GM12875 (cell line): ENCODE measurements around the gene LCOR.

Source experiments
- H3K4me3 ChIP-seq: one replicate; pipeline ENCODE4 v1.5.1; 2011; ENCODE audit warnings: low read depth, low read length, control low read depth
- TF ChIP-seq, protein P1 (sequence below): IDR thresholded peaks from 2 replicates; pipeline ENCODE4 v1.5.1; 2011; ENCODE audit warnings: low read depth, mild to moderate bottlenecking, control low read depth, inconsistent platforms, low read length, moderate library complexity, borderline replicate concordance; ENCODE audit not compliant: insufficient read depth

The LCOR gene

DNA sequence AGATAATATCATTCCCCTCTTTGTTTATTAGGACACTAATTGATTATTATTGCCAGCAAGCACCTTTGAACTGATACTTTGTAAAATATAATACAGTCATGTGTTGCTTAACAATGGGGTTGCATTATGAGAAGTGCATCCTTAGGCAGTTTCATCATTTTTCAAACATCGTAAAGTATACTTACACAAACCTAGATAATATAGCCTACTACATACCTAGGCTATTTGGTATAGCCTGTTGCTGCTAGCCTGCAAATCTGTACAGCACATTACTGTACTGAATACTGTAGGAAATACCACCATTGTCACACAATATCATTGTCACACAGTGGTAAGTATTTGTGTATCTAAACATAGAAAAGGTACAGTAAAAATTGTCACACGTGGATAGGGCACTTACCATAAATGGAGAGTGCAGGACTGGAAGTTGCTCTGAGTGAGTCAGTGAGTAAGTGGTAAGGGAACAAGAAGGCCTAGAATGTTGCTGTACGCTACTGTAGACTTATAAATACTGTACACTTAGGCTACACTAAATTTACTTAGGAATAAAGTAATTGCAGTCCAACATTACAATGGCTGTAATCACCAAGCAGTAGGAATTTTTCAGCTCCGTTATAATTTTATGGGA, 70.7 kb downstream of the LCOR start:
- TF ChIP-seq, protein P1, sequence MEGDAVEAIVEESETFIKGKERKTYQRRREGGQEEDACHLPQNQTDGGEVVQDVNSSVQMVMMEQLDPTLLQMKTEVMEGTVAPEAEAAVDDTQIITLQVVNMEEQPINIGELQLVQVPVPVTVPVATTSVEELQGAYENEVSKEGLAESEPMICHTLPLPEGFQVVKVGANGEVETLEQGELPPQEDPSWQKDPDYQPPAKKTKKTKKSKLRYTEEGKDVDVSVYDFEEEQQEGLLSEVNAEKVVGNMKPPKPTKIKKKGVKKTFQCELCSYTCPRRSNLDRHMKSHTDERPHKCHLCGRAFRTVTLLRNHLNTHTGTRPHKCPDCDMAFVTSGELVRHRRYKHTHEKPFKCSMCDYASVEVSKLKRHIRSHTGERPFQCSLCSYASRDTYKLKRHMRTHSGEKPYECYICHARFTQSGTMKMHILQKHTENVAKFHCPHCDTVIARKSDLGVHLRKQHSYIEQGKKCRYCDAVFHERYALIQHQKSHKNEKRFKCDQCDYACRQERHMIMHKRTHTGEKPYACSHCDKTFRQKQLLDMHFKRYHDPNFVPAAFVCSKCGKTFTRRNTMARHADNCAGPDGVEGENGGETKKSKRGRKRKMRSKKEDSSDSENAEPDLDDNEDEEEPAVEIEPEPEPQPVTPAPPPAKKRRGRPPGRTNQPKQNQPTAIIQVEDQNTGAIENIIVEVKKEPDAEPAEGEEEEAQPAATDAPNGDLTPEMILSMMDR, result no peak
- H3K4me3 ChIP-seq, result no peak overlapping the region

GRCh38 chr10:96904648-96905047, 72.5 kb downstream of the LCOR start:
- TF ChIP-seq, protein P1, result no peak
- no peak overlapping the region for H3K4me3 ChIP-seq

GRCh38 chr10:96906864-96907263, 74.8 kb downstream of the LCOR start:
- no peak overlapping the region for H3K4me3 ChIP-seq
- TF ChIP-seq, protein P1, result no peak

- no peak overlapping the region for H3K4me3 ChIP-seq
- TF ChIP-seq, protein P1, result peak; percentile 55; the same call in 1 of the 2 replicates
Measured at GRCh38 chr10:96910488-96911395, 78.6 kb downstream of the LCOR start.

GRCh38 chr10:96912405-96912804, 80.3 kb downstream of the LCOR start:
- TF ChIP-seq, protein P1, result no peak
- no peak overlapping the region for H3K4me3 ChIP-seq

- no peak overlapping the region for H3K4me3 ChIP-seq
- TF ChIP-seq, protein P1, result no peak
Measured at GRCh38 chr10:96913906-96914305, 81.8 kb downstream of the LCOR start.

GRCh38 chr10:96917628-96918027, 85.5 kb downstream of the LCOR start:
- H3K4me3 ChIP-seq, result no peak overlapping the region
- TF ChIP-seq, protein P1, result no peak
